Neural cell (in vitro differentiated cells): ENCODE results near the gene POU2F2. TPM values are rescaled to one million over a fixed set of nuclear protein-coding genes. Genes with fewer than 3 reads are reported as not detected.

Experiments used
- H2AFZ ChIP-seq: fragments of 200-600, 300-800 bp; sonication (generic), shearing (Covaris generic); 2 replicates; pipeline ENCODE4 v1.6.0; 2014; ENCODE audit warnings: low read depth, mild to moderate bottlenecking, antibody characterized with exemption, low read length, moderate library complexity
- H3F3A ChIP-seq: fragments of 200-600 bp; shearing (Covaris generic); 2 replicates; pipeline ENCODE4 v1.6.1; 2016; ENCODE audit warnings: mild to moderate bottlenecking, moderate library complexity, mixed read lengths, antibody characterized with exemption, low read length; ENCODE audit not compliant: insufficient read depth, poor library complexity, severe bottlenecking
- H3K27ac ChIP-seq: fragments of 200-600, 300-800 bp; sonication (generic), shearing (Covaris generic); 2 replicates; pipeline ENCODE4 v1.5.1; 2014; ENCODE audit warnings: mild to moderate bottlenecking, low read length, moderate library complexity
- H3K27me3 ChIP-seq: fragments of 300-800, 200-600 bp; sonication (generic), shearing (Covaris generic); 2 replicates; pipeline ENCODE4 v1.6.0; 2014; ENCODE audit warnings: mild to moderate bottlenecking, low read depth, low read length, moderate library complexity; ENCODE audit not compliant: insufficient read depth
- H3K36me3 ChIP-seq: fragments of 300-800, 200-600 bp; sonication (generic), shearing (Covaris generic); 2 replicates; pipeline ENCODE4 v1.5.1; 2014; ENCODE audit warnings: mild to moderate bottlenecking, antibody characterized with exemption, low read length, moderate library complexity; ENCODE audit not compliant: insufficient read depth
- H3K4me2 ChIP-seq: fragments of 300-800, 200-600 bp; sonication (generic), shearing (Covaris generic); 2 replicates; pipeline ENCODE4 v1.6.0; 2014; ENCODE audit warnings: mild to moderate bottlenecking, low read length
- H3K4me3 ChIP-seq: fragments of 300-800, 200-600 bp; sonication (generic), shearing (Covaris generic); 2 replicates; pipeline ENCODE4 v1.5.1; 2014; ENCODE audit warnings: mild to moderate bottlenecking, low read length, moderate library complexity
- H3K79me2 ChIP-seq: fragments of 200-600 bp; shearing (Covaris generic); replicated peaks from 2 replicates; pipeline ENCODE4 v1.6.0; 2014; ENCODE audit warnings: mild to moderate bottlenecking, low read length, moderate library complexity; ENCODE audit not compliant: insufficient read depth
- H3K9ac ChIP-seq: fragments of 300-800, 200-600 bp; sonication (generic), shearing (Covaris generic); 2 replicates; pipeline ENCODE4 v1.6.1; 2016; ENCODE audit warnings: mild to moderate bottlenecking, low read length, mixed read lengths
- H3K9me2 ChIP-seq: fragments of 200-600 bp; shearing (Covaris generic); 2 replicates; pipeline ENCODE4 v1.6.1; 2016; ENCODE audit warnings: mild to moderate bottlenecking, low read length, mixed read lengths; ENCODE audit not compliant: insufficient read depth
- H3K9me3 ChIP-seq: fragments of 200-600, 300-800 bp; sonication (generic), shearing (Covaris generic); 2 replicates; pipeline ENCODE4 v1.6.1; 2016; ENCODE audit warnings: mild to moderate bottlenecking, mixed run types, low read length, moderate library complexity, mixed read lengths
- H4K20me1 ChIP-seq: fragments of 200-600 bp; shearing (Covaris generic); 2 replicates; pipeline ENCODE4 v1.6.1; 2016; ENCODE audit warnings: mild to moderate bottlenecking, mixed run types; ENCODE audit not compliant: insufficient read depth
- EP300 ChIP-seq: fragments of 450-650 bp; conservative IDR thresholded peaks from 2 replicates; pipeline ENCODE4 v1.6.1; 2014; ENCODE audit warnings: antibody characterized with exemption, mild to moderate bottlenecking, moderate library complexity; ENCODE audit not compliant: poor library complexity, severe bottlenecking
- EZH2 ChIP-seq: fragments of 200-600, 300-800 bp; shearing (Covaris generic), sonication (generic); IDR thresholded peaks from 2 replicates; pipeline ENCODE4 v1.6.1; 2014; ENCODE audit warnings: antibody characterized with exemption, low read length, borderline replicate concordance, mild to moderate bottlenecking; ENCODE audit not compliant: insufficient read depth, poor library complexity, severe bottlenecking
- MXI1 ChIP-seq: fragments of 450-650 bp; conservative IDR thresholded peaks from 2 replicates; pipeline ENCODE4 v1.6.1; 2014; ENCODE audit warnings: antibody characterized with exemption, mild to moderate bottlenecking; ENCODE audit not compliant: poor library complexity, severe bottlenecking
- POLR2AphosphoS5 ChIP-seq: IDR thresholded peaks from 2 replicates; pipeline ENCODE4 v1.6.1; 2012
- RAD21 ChIP-seq: fragments of 450-650 bp; conservative IDR thresholded peaks from 2 replicates; pipeline ENCODE4 v1.6.1; 2014; ENCODE audit warnings: antibody characterized with exemption, mild to moderate bottlenecking, moderate library complexity
- REST ChIP-seq: IDR thresholded peaks from 2 replicates; pipeline ENCODE4 v1.6.1; 2012; ENCODE audit warnings: borderline replicate concordance
- SMC3 ChIP-seq: fragments of 450-650 bp; conservative IDR thresholded peaks from 2 replicates; pipeline ENCODE4 v1.6.1; 2014; ENCODE audit warnings: antibody characterized with exemption, mild to moderate bottlenecking, moderate library complexity; ENCODE audit not compliant: poor library complexity
- TAF1 ChIP-seq: IDR thresholded peaks from 2 replicates; pipeline ENCODE4 v1.6.1; 2012; ENCODE audit warnings: low read depth
- polyA plus RNA-seq: library from polyadenylated mRNA; depleted of rRNA; stranded (reverse); fragments of >200 nt; gene quantifications from 2 replicates; pipeline ENCODE4 v1.2.3, GENCODE V29; 2014
- TF ChIP-seq, protein P1 (sequence below): fragments of 450-650 bp; IDR thresholded peaks from 2 replicates; pipeline ENCODE4 v1.5.1; 2014; ENCODE audit warnings: antibody characterized with exemption, mild to moderate bottlenecking, moderate library complexity; ENCODE audit not compliant: poor library complexity, severe bottlenecking

Gene POU2F2
- polyA plus RNA-seq, 1 donor from 2014 or later: 7.7 TPM

- H3K9ac ChIP-seq: no peak overlapping the region
- H3K9me2 ChIP-seq: no peaks in the 10 kb centered on the region
- no peak overlapping the region for H3K4me2 ChIP-seq
- H3K27me3 ChIP-seq: no peaks in the 10 kb centered on the region
- no peak overlapping the region for H3K4me3 ChIP-seq
- H3K9me3 ChIP-seq: no peaks in the 10 kb centered on the region
- H3K27ac ChIP-seq: no peak overlapping the region
- peaks cover 31% of the 10 kb centered on the region for H3K79me2 ChIP-seq
- no peak overlapping the region for H2AFZ ChIP-seq
- no peaks in the 10 kb centered on the region for H4K20me1 ChIP-seq
- H3K36me3 ChIP-seq: no peaks in the 10 kb centered on the region
- TF ChIP-seq REST: no peak
- TF ChIP-seq RAD21: no peak
- no peak for TF ChIP-seq SMC3
- TF ChIP-seq, protein P1, sequence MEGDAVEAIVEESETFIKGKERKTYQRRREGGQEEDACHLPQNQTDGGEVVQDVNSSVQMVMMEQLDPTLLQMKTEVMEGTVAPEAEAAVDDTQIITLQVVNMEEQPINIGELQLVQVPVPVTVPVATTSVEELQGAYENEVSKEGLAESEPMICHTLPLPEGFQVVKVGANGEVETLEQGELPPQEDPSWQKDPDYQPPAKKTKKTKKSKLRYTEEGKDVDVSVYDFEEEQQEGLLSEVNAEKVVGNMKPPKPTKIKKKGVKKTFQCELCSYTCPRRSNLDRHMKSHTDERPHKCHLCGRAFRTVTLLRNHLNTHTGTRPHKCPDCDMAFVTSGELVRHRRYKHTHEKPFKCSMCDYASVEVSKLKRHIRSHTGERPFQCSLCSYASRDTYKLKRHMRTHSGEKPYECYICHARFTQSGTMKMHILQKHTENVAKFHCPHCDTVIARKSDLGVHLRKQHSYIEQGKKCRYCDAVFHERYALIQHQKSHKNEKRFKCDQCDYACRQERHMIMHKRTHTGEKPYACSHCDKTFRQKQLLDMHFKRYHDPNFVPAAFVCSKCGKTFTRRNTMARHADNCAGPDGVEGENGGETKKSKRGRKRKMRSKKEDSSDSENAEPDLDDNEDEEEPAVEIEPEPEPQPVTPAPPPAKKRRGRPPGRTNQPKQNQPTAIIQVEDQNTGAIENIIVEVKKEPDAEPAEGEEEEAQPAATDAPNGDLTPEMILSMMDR: no peak
- TF ChIP-seq MXI1: no peak
- TF ChIP-seq EP300: no peak
- no peaks in the 10 kb centered on the region for H3F3A ChIP-seq
Measured at GRCh38 chr19:42078538-42079275, 53.5 kb downstream of the POU2F2 start.

- no peaks in the 10 kb centered on the region for H3K9me3 ChIP-seq
- H3K4me3 ChIP-seq: peak overlapping the region; percentile 76
- H3K27ac ChIP-seq: no peak overlapping the region
- TF ChIP-seq EP300 (no peak), REST (no peak), POLR2AphosphoS5 (no peak), SMC3 (no peak), MXI1 (no peak), EZH2 (no peak), TAF1 (no peak)
- no peaks in the 10 kb centered on the region for H3F3A ChIP-seq
- peak overlapping the region; percentile 82 for H3K9ac ChIP-seq
- H3K27me3 ChIP-seq: no peaks in the 10 kb centered on the region
- peaks cover 31% of the 10 kb centered on the region for H3K79me2 ChIP-seq
- H3K9me2 ChIP-seq: no peaks in the 10 kb centered on the region
- H2AFZ ChIP-seq: no peak overlapping the region
- H3K4me2 ChIP-seq: peak overlapping the region; percentile 84
- H4K20me1 ChIP-seq: no peaks in the 10 kb centered on the region
- H3K36me3 ChIP-seq: no peaks in the 10 kb centered on the region
Measured at GRCh38 chr19:42078058-42078457, 54.2 kb downstream of the POU2F2 start.
